Small intestine (tissue), 7 donors: ENCODE measurements around the gene ZNF516. TPM values are rescaled to one million over a fixed set of nuclear protein-coding genes. Genes with fewer than 3 reads are reported as not detected.
A peak's percentile ranks its signal among the peaks of the same experiment; 100 is the strongest.

ENCODE experiments used
- DNase-seq, 2 donors: peaks; one replicate each; pipeline versions ENCODE4 v3.0.0 to v3.0.0-alpha.2; 2013
- FAIRE-seq: peaks from 2 replicates; lab custom pipeline; 2012; peaks lifted over from hg19 to GRCh38; lab: Jason Lieb, UNC
- H3K27ac ChIP-seq, 3 donors: one replicate each; pipeline ENCODE4 v1.5.1; 2013; ENCODE audit warnings: low read length in 2 of 3, mild to moderate bottlenecking in 2 of 3, control low read depth in 1 of 3, inconsistent platforms in 1 of 3, low read depth in 1 of 3, moderate library complexity in 1 of 3
- H3K27me3 ChIP-seq, 3 donors: one replicate each; pipeline ENCODE4 v1.6.1; 2013; ENCODE audit warnings: low read length in 3 of 3, inconsistent platforms in 1 of 3; ENCODE audit not compliant: control insufficient read depth in 3 of 3, insufficient read depth in 3 of 3
- H3K36me3 ChIP-seq, 3 donors: one replicate each; pipeline ENCODE4 v1.6.1; 2013; ENCODE audit warnings: low read length in 3 of 3, inconsistent platforms in 1 of 3, low read depth in 1 of 3, mild to moderate bottlenecking in 1 of 3, moderate library complexity in 1 of 3; ENCODE audit not compliant: control insufficient read depth in 3 of 3, insufficient read depth in 2 of 3
- H3K4me1 ChIP-seq, 3 donors: one replicate each; pipeline ENCODE4 v1.6.1; 2013; ENCODE audit warnings: low read length in 2 of 3, inconsistent platforms in 1 of 3, low read depth in 1 of 3, mild to moderate bottlenecking in 1 of 3, moderate library complexity in 1 of 3; ENCODE audit not compliant: control insufficient read depth in 3 of 3, insufficient read depth in 2 of 3
- H3K4me3 ChIP-seq, 3 donors: one replicate each; pipeline ENCODE4 v1.5.1; 2013; ENCODE audit warnings: low read length in 3 of 3, control low read depth in 1 of 3, inconsistent platforms in 1 of 3, low read depth in 1 of 3, mild to moderate bottlenecking in 1 of 3, moderate library complexity in 1 of 3
- H3K9me3 ChIP-seq, 2 donors: one replicate each; pipeline ENCODE4 v1.6.1; 2013; ENCODE audit warnings: low read depth in 1 of 2, low read length in 1 of 2; ENCODE audit not compliant: control insufficient read depth in 2 of 2, insufficient read depth in 1 of 2
- WGBS, 3 donors: extraction: QIAGEN DNeasy Blood & Tissue Kit; methylation state at CpG; one replicate each; pipeline ENCODE4 v1.1.7; 2013; 5-methylcytosine and 5-hydroxymethylcytosine counted together
- polyA plus RNA-seq, 4 donors: library from polyadenylated mRNA; stranded (reverse) in 3 of 4; unstranded in 1 of 4; fragments of 200-250 nt in 3 of 4; fragments of 120-200 nt in 1 of 4; gene quantifications; one replicate each; pipeline versions ENCODE4 v1.2.1 to v1.2.3, GENCODE V29; 2013
- donor health status: healthy with polysubstance abuse.
- donor health status: control.
- donor health status: control.
- donor health status: Bipolar disorder and iron deficiency.
- donor health status: healthy.

The ZNF516 gene
- polyA plus RNA-seq, 4 donors = 4.6 to 15.9 (median 6.5) TPM

- H3K27ac ChIP-seq = no peak overlapping the region
- H3K4me1 ChIP-seq = peaks cover 0 to 3% (median 0%) of the 10 kb centered on the region in 3 donors
- no peak for DNase-seq
- H3K9me3 ChIP-seq = no peaks in the 10 kb centered on the region
- H3K36me3 ChIP-seq = peaks cover under 1 to 41% (median 15%) of the 10 kb centered on the region in 3 donors
- no peak overlapping the region for H3K4me3 ChIP-seq
- no peaks in the 10 kb centered on the region for H3K27me3 ChIP-seq
- no peak for FAIRE-seq
- WGBS, 3 donors = 81 to 96% (median 91%) methylated on average over 10 of the region's 10 CpGs
Observed at GRCh38 chr18:76365561-76365960, 129.5 kb downstream of the ZNF516 start.

- Histone ChIP-seq H3K4me3 (no peak overlapping the region), H3K27me3 (no peaks in the 10 kb centered on the region), H3K9me3 (no peaks in the 10 kb centered on the region), H3K36me3 (peaks cover 0 to 36% (median 17%) of the 10 kb centered on the region in 3 donors), H3K27ac (peak overlapping the region in 1 of 3 donors; percentile 32), H3K4me1 (peaks cover 0 to 3% (median 0%) of the 10 kb centered on the region in 3 donors)
- 73 to 88% (median 73%) methylated on average over 14 of the region's 14 CpGs for WGBS, 3 donors
- DNase-seq (no peak), FAIRE-seq (no peak)
Observed at GRCh38 chr18:76364282-76365259, 130.5 kb downstream of the ZNF516 start.

- DNase-seq = no peak
- Histone ChIP-seq H3K36me3 (peaks cover 0 to 42% (median 17%) of the 10 kb centered on the region in 3 donors), H3K4me1 (peaks cover 0 to 3% (median 0%) of the 10 kb centered on the region in 3 donors), H3K4me3 (no peak overlapping the region), H3K27ac (peak overlapping the region in 1 of 3 donors; percentile 12), H3K9me3 (no peaks in the 10 kb centered on the region), H3K27me3 (no peaks in the 10 kb centered on the region)
- 74 to 92% (median 85%) methylated on average over 12 of the region's 12 CpGs for WGBS, 3 donors
- no peak for FAIRE-seq
Observed at GRCh38 chr18:76363436-76364120, 131.5 kb downstream of the ZNF516 start.

GRCh38 chr18:76362676-76363075 lies 132.4 kb downstream of the ZNF516 start:
- Histone ChIP-seq H3K9me3 (no peaks in the 10 kb centered on the region), H3K27me3 (no peaks in the 10 kb centered on the region), H3K4me1 (peaks cover 0 to 3% (median 0%) of the 10 kb centered on the region in 3 donors), H3K36me3 (peaks cover 0 to 46% (median 17%) of the 10 kb centered on the region in 3 donors), H3K27ac (no peak overlapping the region), H3K4me3 (no peak overlapping the region)
- no peak for DNase-seq
- WGBS, 3 donors = 86 to 92% (median 88%) methylated on average over 7 of the region's 7 CpGs
- FAIRE-seq = no peak

- H3K4me3 ChIP-seq = no peak overlapping the region
- FAIRE-seq (no peak), DNase-seq (no peak)
- H3K9me3 ChIP-seq = no peaks in the 10 kb centered on the region
- peaks cover 0 to 50% (median 17%) of the 10 kb centered on the region in 3 donors for H3K36me3 ChIP-seq
- no peak overlapping the region for H3K27ac ChIP-seq
- peaks cover 0 to 3% (median 0%) of the 10 kb centered on the region in 3 donors for H3K4me1 ChIP-seq
- H3K27me3 ChIP-seq = no peaks in the 10 kb centered on the region
- WGBS, 3 donors = 93 to 96% (median 94%) methylated on average over 8 of the region's 8 CpGs
Observed at GRCh38 chr18:76361219-76361618, 133.8 kb downstream of the ZNF516 start.

- Histone ChIP-seq H3K9me3 (no peaks in the 10 kb centered on the region), H3K27me3 (no peaks in the 10 kb centered on the region), H3K36me3 (peaks cover 0 to 47% (median 13%) of the 10 kb centered on the region in 3 donors), H3K4me1 (no peaks in the 10 kb centered on the region), H3K4me3 (no peak overlapping the region), H3K27ac (no peak overlapping the region)
- DNase-seq (no peak), FAIRE-seq (no peak)
- WGBS, 3 donors = 94 to 96% (median 95%) methylated on average over 12 of the region's 12 CpGs
Observed at GRCh38 chr18:76359909-76360308, 135.1 kb downstream of the ZNF516 start.

- Histone ChIP-seq H3K4me3 (no peak overlapping the region), H3K36me3 (peaks cover 0 to 43% (median 13%) of the 10 kb centered on the region in 3 donors), H3K27ac (no peak overlapping the region), H3K27me3 (no peaks in the 10 kb centered on the region), H3K9me3 (peaks cover 0 to under 1% of the 10 kb centered on the region in 2 donors), H3K4me1 (no peaks in the 10 kb centered on the region)
- 88 to 90% (median 89%) methylated on average over 8 of the region's 8 CpGs for WGBS, 3 donors
- DNase-seq = no peak
- FAIRE-seq = no peak
Observed at GRCh38 chr18:76358774-76359173, 136.3 kb downstream of the ZNF516 start.

- peak; percentile 44 for FAIRE-seq
- Histone ChIP-seq H3K4me1 (no peaks in the 10 kb centered on the region), H3K27me3 (no peaks in the 10 kb centered on the region), H3K9me3 (peaks cover 0 to 9% of the 10 kb centered on the region in 2 donors), H3K4me3 (no peak overlapping the region), H3K36me3 (peaks cover 0 to 41% (median 13%) of the 10 kb centered on the region in 3 donors), H3K27ac (no peak overlapping the region)
- 70 to 87% (median 86%) methylated on average over 12 of the region's 12 CpGs for WGBS, 3 donors
- no peak for DNase-seq
Observed at GRCh38 chr18:76357585-76358260, 137.3 kb downstream of the ZNF516 start.
